Mammary epithelial cell (primary cell): ENCODE results near the gene UTS2B.

Experiments
- EZH2 ChIP-seq: IDR thresholded peaks from 2 replicates; pipeline ENCODE4 v1.6.1; 2012; ENCODE audit warnings: low read length, inconsistent platforms, borderline replicate concordance
- TF ChIP-seq, protein P1 (sequence below), 2 donors: IDR thresholded peaks in 1 of 2; conservative IDR thresholded peaks in 1 of 2; 2 replicates each; pipeline ENCODE4 v1.5.1; 2011 to 2012; ENCODE audit warnings: inconsistent platforms in 2 of 2, low read length in 2 of 2, mild to moderate bottlenecking in 2 of 2, control low read depth in 1 of 2, low read depth in 1 of 2; ENCODE audit not compliant: insufficient read depth in 1 of 2; ENCODE audit errors: extremely low read depth in 1 of 2

DNA sequence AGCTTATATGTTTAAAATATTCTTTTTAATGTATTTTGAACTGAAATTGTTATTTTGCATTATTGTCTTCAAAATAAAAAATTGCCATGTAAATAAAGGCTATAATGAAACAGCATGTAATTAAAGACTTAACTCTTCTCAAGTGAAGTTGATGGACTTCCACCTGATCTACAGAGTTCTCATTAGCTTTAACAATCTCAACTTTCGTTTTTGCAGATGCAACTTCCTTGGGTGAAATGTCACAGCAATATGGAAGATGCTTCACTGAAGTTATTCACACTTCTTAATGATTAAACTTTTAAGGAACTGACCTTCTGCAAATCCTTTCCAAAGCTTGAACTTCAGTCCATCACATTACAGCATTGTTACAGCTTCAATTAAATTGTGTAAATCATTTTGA lies 67.7 kb downstream of the UTS2B start:
- TF ChIP-seq, protein P1, sequence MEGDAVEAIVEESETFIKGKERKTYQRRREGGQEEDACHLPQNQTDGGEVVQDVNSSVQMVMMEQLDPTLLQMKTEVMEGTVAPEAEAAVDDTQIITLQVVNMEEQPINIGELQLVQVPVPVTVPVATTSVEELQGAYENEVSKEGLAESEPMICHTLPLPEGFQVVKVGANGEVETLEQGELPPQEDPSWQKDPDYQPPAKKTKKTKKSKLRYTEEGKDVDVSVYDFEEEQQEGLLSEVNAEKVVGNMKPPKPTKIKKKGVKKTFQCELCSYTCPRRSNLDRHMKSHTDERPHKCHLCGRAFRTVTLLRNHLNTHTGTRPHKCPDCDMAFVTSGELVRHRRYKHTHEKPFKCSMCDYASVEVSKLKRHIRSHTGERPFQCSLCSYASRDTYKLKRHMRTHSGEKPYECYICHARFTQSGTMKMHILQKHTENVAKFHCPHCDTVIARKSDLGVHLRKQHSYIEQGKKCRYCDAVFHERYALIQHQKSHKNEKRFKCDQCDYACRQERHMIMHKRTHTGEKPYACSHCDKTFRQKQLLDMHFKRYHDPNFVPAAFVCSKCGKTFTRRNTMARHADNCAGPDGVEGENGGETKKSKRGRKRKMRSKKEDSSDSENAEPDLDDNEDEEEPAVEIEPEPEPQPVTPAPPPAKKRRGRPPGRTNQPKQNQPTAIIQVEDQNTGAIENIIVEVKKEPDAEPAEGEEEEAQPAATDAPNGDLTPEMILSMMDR (conservative IDR thresholded peaks at IDR 0.05 in 1 of 2, IDR thresholded peaks at IDR 0.05 in 1 of 2; ENCODE audit: extremely low read depth in 1 of 2, insufficient read depth in 1 of 2, low read depth in 1 of 2, low read length in 2 of 2), result no peak
- no peak for TF ChIP-seq EZH2
